Ramos (cell line): ENCODE measurements around the gene KCNN2.

ENCODE experiments used
- in situ Hi-C: fragments of 300-500 bp; cut with MboI; formaldehyde crosslinking; loops from one replicate; pipeline ENCODE4 v1.14.3; 2022; ENCODE audit warnings: low sequenced_read_pairs; ENCODE audit not compliant: unreplicated experiment

Gene KCNN2

GRCh38 chr5:114361724-114362196 lies at the start of gene KCNN2:
TSS of gene KCNN2 (plus strand) at chr5:114362070. CDS start at chr5:114362140, 70 bp downstream.
- in situ Hi-C loops: no loop called here

DNA sequence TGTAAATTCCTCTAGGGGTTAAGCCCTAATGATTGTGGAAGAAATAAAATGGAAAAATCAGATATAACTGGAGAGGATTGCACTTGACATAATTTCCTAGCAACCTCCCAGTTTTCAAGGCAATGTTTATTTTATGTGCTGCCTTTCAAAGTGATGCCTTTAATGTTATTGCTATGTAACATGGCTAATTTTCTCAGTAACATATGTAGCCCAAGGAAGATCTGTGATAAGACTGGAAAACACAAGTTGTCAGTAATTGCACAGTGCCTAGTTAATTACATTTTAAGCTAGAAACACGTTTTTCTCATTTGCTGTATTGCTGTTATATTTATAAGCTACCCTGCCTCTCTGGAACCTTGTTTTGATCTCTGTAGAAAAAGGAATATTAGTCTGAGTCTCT lies 49.2 kb upstream of the KCNN2 start:
- in situ Hi-C loops: no loop called here

- in situ Hi-C loops: no loop called here
Measured at GRCh38 chr5:114314061-114314460, 47.8 kb upstream of the KCNN2 start.

- in situ Hi-C loops: no loop called here
Measured at GRCh38 chr5:114316167-114316566, 45.7 kb upstream of the KCNN2 start.

GRCh38 chr5:114317751-114318150 lies 44.1 kb upstream of the KCNN2 start:
- in situ Hi-C loops: no loop called here

- in situ Hi-C loops: no loop called here
Measured at GRCh38 chr5:114319236-114319635, 42.6 kb upstream of the KCNN2 start.

DNA sequence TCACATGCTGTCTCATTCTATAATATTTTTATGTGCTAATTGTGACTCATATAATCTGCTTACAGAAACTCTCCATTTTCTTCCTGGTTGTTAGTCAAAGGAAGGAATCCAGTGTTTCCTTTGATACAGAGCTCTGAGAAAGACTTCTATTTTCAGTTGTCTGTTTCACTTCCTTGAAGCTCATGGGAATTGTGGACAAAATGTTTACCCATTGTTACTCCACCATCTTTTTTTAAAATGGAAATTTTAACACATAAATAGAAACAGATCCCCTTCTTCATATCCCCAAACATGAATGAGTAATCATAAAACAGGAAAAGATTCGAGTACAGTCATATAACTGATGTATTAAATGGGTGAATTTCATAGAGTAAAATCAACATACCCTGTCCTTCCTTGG lies 42.0 kb upstream of the KCNN2 start:
- in situ Hi-C loops: no loop called here

- in situ Hi-C loops: no loop called here
Measured at GRCh38 chr5:114324282-114324681, 37.6 kb upstream of the KCNN2 start.

- in situ Hi-C loops: no loop called here
Measured at GRCh38 chr5:114325541-114325940, 36.3 kb upstream of the KCNN2 start.

DNA sequence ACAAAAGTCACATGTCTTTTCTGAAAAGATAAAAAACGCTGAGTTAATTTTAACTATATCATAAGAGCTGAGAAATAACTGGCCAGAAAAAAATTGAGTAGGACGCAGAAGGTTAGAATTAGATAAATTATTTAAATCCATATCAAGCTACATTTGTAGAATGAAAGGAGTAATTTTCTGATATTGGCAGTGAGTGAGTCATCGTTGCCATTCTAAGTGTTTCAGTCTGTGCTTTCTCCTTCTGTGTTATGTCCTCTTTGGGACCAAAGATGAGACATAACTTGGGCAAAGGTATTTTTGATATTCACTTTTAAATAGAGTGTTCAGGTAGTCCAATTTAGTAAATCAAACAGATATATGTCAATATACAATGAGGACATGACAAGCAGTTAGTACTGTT lies 34.4 kb upstream of the KCNN2 start:
- in situ Hi-C loops: no loop called here

- in situ Hi-C loops: no loop called here
Measured at GRCh38 chr5:114327987-114328386, 33.9 kb upstream of the KCNN2 start.

DNA sequence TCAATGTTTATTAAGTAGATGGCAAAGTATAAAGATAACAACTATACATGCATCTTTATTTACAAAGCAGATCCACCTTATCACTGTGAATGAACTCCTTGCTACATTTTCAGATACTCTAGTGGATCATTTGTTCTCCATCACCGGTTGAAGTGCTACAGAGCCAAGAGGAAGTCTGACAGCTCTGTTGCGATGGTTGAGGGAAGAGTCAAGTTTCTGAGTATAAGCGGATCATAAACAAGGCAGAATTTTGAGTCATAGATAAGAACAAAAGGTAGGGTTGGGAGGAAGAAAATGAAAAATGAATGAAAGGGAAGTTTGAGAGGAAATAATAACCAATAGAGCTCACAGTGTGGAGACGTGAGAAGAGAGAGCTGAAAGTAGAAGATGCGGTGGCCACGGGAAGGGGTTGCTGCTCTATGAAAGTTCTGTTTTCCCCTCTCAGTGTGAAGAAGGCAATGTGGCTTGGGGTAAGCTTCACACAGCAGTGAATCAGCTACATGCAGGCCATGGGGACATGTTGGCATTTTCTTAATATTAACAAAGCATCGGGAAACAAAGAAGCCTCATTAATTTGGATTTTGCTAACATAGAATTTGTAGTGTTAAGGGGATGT lies 30.8 kb upstream of the KCNN2 start:
- in situ Hi-C loops: no loop called here

DNA sequence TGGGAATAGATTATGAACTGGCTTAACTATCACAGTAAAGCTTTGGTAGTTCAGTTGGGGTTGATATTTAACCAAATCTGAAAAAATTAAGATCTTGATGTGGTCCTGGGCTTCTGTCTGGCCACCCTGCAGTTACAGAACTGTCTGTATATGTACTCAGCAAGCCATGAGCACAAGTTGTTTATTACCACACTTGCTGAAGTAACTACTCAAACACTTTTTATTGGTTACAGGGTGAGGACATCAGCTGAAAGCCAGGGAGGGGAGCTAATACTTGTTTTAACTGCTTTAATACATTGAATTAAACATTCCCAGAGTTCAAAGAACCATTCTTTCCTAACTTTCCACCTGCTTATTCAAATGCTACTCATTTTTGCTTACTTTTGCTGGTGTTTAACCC lies 29.4 kb upstream of the KCNN2 start:
- in situ Hi-C loops: no loop called here

- in situ Hi-C loops: no loop called here
Measured at GRCh38 chr5:114332925-114333324, 28.9 kb upstream of the KCNN2 start.

DNA sequence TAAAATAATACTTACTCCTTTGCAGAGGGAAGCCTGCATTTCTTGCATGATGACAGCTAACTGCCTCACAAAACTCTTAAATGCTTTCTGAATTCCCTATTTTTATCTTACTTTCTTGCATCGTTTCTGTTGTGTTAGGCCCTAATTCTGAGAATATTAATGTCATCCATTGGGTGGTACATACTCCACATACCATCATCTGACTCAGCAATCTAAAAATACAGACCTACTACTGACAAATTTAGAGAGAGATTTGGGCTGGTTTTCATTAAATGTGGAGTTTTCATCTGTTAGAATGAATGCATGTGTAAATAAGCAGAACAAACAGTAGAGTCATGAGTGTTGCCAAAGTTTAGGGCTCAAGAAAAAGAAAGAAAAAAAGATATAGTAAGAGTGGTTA lies 26.5 kb upstream of the KCNN2 start:
- in situ Hi-C loops: no loop called here

DNA sequence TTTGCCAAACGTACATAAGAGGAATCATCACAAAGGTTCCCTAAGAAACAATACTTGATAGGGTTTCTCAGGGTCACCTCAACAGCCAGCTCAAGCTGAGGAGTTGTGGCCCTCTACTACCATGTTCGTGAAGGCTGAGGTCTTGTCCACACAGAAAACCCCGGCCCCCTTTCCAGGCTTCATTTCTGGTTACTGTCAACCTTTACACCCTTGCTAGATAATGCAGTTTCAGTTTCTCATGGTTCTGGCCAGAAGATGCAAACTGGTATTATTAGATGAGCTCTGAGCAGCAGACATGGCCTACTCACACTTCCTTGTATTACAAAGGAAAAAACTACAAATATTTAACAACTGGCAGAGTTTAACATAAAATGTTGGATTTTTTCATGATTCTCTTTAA lies 22.8 kb upstream of the KCNN2 start:
- in situ Hi-C loops: no loop called here

DNA sequence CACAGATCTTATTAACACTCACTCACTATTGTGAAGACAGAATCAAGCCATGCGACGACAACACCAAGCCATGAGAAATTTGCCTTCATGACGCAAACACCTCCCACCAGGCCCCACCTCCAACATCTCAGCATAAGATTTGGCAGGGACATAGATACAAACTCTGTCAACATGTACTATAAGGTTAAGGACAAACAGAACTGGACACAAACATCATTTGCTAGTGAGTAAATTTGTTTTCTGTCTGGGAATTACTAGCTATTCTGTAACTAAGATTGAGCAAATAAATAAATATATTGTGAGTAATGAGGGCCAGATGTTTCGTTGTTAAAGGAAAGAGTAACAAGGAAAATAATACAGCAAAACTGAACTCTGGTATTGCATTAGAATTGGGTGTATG lies 15.7 kb upstream of the KCNN2 start:
- in situ Hi-C loops: no loop called here

GRCh38 chr5:114355086-114355830 lies 6.6 kb upstream of the KCNN2 start:
- in situ Hi-C loops: no loop called here

DNA sequence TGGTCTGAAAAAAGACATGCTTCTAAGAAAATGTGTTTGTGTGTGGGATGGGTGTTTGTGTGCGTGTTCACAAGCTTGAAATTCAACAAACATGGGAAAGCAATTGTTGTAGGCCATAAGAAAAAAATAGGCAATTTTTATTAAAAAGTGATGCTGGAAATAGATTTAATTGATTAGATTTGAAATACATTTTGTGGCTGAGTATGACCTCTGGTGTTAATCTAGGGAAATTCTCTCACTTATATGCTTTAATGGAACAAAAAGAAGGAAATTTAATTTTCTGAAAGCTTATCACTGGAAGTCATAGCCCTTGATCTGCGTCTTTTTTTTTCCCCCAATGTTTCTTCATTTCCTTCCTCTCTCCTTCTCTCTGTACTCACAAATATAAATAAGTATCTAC lies 3.5 kb upstream of the KCNN2 start:
- in situ Hi-C loops: no loop called here

DNA sequence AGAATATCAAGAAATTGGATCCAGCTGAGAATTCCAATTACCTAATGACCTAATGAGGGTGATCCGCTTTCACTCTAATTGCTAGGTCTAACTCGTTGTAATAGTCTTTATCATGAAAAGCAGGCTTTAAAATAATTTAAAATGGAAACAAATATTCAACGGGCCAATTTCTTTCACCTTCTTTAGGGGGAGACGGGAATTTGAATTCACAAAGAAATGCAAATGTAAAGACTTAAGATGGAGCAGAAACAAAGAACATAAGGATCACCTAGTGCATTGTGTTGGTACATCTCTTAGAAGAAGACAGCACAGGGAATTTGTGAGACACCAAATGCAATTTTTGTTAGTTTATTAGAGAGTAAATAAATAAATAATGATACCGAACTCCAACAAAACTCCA lies 1.5 kb upstream of the KCNN2 start:
- in situ Hi-C loops: no loop called here

DNA sequence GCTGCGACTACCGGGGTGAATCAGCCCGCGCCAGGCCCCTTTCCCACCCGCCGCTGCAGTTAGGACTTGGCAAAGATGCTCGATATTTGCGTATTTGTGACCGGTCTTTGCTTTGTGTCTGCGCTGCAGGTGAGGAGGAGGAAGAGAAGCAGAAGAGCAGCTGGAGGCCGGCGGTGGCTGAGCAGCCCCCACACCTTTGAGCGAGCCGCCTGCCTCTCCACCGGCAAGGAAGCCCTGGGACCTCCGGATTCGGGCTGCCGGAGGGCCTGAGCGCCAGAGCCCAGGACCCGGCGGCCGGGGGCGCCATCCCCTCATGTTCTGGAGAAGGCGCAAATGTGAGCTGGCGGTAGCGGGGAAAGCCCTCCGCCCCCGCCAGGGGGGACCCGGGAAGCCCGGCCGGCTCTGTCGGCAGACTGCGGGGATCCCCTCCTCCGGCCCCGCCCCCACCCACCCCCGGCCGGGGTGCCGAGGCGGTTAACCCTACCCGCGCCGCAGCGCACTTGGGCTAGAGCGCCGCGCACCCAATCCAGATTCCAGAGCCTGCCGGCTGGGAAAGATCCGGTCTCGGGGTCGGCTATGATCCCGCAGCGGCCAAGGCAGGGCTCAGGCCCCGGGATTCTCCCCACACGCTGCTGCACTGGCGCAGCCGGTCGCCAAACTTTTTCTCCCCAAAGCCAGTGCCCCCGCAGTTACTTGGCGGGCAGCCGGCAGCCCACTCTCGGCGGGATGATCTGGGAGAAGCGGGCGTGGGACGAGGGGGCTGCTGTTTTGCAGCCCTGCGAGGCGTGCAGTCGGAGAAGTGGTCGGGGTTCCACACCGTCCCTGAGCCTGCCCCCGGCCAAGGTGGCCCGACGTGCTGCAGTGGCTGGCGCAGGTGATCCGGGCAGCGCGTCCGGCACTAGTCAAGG lies 800 bp upstream of the KCNN2 start:
- in situ Hi-C loops: no loop called here
